Measurements from ENCODE around the gene OSBPL9.
"Not testable (repeated sequence)": the region's sequence is repeated elsewhere in the genome, so short reads cannot be mapped to it uniquely, and the experiment has no call there.

DNA sequence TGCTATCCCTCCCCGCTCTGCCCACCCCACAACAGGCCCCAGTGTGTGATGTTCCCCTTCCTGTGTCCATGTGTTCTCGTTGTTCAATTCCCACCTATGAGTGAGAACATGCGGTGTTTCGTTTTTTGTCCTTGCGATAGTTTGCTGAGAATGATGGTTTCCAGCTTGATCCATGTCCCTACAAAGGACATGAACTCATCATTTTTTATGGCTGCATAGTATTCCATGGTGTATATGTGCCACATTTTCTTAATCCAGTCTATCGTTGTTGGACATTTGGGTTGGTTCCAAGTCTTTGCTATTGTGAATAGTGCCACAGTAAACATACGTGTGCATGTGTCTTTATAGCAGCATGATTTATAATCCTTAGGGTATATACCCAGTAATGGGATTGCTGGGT, 84.9 kb downstream of the OSBPL9 start:
- not testable (repeated sequence) for TF ChIP-seq POLR2AphosphoS5 (IDR thresholded peaks at IDR 0.05; ENCODE audit: insufficient read depth in 1 of 2, low read depth in 1 of 2)
- TF ChIP-seq, protein P1, sequence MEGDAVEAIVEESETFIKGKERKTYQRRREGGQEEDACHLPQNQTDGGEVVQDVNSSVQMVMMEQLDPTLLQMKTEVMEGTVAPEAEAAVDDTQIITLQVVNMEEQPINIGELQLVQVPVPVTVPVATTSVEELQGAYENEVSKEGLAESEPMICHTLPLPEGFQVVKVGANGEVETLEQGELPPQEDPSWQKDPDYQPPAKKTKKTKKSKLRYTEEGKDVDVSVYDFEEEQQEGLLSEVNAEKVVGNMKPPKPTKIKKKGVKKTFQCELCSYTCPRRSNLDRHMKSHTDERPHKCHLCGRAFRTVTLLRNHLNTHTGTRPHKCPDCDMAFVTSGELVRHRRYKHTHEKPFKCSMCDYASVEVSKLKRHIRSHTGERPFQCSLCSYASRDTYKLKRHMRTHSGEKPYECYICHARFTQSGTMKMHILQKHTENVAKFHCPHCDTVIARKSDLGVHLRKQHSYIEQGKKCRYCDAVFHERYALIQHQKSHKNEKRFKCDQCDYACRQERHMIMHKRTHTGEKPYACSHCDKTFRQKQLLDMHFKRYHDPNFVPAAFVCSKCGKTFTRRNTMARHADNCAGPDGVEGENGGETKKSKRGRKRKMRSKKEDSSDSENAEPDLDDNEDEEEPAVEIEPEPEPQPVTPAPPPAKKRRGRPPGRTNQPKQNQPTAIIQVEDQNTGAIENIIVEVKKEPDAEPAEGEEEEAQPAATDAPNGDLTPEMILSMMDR (IDR thresholded peaks at IDR 0.05), result not testable (repeated sequence)
